HL-60 (cell line): ENCODE results near the gene PCOLCE2.

Experiments used
- DNase-seq, 2 experiments: peaks; one replicate each; pipeline ENCODE4 v3.0.0-alpha.2; 2010 to 2020; ENCODE audit warnings: low read depth in 1 of 2, low spot score in 1 of 2
- H3K27ac ChIP-seq: fragments of 250-450 bp; sonication (Bioruptor Pico); replicated peaks from 2 replicates; pipeline ENCODE4 v1.5.1; 2020; ENCODE audit warnings: mild to moderate bottlenecking, moderate library complexity
- H3K27me3 ChIP-seq: fragments of 250-450 bp; sonication (Bioruptor Pico); 2 replicates; pipeline ENCODE4 v1.5.1; 2021; ENCODE audit warnings: mild to moderate bottlenecking, moderate library complexity; ENCODE audit not compliant: insufficient read depth, poor library complexity, severe bottlenecking
- H3K4me3 ChIP-seq: replicated peaks from 2 replicates; pipeline ENCODE4 v1.5.1; 2011; ENCODE audit warnings: mild to moderate bottlenecking, control low read depth, low read length; ENCODE audit not compliant: insufficient read depth
- GABPA ChIP-seq: IDR thresholded peaks from 2 replicates; pipeline ENCODE4 v1.6.1; 2012; ENCODE audit warnings: low read depth
- POLR2AphosphoS5 ChIP-seq: IDR thresholded peaks from 2 replicates; pipeline ENCODE4 v1.6.1; 2012; ENCODE audit warnings: low read depth
- SPI1 ChIP-seq: IDR thresholded peaks from 2 replicates; pipeline ENCODE4 v1.6.1; 2012; ENCODE audit warnings: low read depth, mild to moderate bottlenecking, borderline replicate concordance
- TF ChIP-seq, protein P1 (sequence below): IDR thresholded peaks from one replicate; pipeline ENCODE4 v1.5.1; 2011; ENCODE audit warnings: low read length, control low read depth, inconsistent platforms; ENCODE audit not compliant: insufficient read depth
- TF ChIP-seq, protein P2 (sequence below): IDR thresholded peaks from 2 replicates; pipeline ENCODE4 v1.6.1; 2012; ENCODE audit warnings: low read depth; ENCODE audit not compliant: insufficient replicate concordance

The PCOLCE2 gene

DNA sequence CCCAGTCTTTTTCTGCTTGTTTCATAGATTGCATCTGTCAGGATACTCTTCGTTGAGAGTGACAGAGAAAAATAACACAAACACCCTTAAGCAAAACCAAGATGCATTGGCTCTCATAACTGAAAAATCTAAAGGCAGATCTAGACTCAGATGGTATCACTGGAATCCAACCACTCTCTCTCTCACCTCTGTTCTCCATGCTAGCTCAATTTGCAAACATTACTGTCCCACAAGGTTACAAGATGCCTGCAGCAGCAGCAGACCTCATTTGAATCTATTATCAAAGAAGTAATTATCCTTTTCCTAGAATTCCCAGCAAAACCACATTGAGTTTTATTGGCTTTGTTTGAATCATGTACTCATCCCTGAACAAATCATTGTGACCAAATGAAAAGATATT lies 19.1 kb upstream of the PCOLCE2 start:
- DNase-seq: no peak
- TF ChIP-seq, protein P1, sequence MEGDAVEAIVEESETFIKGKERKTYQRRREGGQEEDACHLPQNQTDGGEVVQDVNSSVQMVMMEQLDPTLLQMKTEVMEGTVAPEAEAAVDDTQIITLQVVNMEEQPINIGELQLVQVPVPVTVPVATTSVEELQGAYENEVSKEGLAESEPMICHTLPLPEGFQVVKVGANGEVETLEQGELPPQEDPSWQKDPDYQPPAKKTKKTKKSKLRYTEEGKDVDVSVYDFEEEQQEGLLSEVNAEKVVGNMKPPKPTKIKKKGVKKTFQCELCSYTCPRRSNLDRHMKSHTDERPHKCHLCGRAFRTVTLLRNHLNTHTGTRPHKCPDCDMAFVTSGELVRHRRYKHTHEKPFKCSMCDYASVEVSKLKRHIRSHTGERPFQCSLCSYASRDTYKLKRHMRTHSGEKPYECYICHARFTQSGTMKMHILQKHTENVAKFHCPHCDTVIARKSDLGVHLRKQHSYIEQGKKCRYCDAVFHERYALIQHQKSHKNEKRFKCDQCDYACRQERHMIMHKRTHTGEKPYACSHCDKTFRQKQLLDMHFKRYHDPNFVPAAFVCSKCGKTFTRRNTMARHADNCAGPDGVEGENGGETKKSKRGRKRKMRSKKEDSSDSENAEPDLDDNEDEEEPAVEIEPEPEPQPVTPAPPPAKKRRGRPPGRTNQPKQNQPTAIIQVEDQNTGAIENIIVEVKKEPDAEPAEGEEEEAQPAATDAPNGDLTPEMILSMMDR: no peak
- TF ChIP-seq GABPA: no peak
- TF ChIP-seq, protein P2, sequence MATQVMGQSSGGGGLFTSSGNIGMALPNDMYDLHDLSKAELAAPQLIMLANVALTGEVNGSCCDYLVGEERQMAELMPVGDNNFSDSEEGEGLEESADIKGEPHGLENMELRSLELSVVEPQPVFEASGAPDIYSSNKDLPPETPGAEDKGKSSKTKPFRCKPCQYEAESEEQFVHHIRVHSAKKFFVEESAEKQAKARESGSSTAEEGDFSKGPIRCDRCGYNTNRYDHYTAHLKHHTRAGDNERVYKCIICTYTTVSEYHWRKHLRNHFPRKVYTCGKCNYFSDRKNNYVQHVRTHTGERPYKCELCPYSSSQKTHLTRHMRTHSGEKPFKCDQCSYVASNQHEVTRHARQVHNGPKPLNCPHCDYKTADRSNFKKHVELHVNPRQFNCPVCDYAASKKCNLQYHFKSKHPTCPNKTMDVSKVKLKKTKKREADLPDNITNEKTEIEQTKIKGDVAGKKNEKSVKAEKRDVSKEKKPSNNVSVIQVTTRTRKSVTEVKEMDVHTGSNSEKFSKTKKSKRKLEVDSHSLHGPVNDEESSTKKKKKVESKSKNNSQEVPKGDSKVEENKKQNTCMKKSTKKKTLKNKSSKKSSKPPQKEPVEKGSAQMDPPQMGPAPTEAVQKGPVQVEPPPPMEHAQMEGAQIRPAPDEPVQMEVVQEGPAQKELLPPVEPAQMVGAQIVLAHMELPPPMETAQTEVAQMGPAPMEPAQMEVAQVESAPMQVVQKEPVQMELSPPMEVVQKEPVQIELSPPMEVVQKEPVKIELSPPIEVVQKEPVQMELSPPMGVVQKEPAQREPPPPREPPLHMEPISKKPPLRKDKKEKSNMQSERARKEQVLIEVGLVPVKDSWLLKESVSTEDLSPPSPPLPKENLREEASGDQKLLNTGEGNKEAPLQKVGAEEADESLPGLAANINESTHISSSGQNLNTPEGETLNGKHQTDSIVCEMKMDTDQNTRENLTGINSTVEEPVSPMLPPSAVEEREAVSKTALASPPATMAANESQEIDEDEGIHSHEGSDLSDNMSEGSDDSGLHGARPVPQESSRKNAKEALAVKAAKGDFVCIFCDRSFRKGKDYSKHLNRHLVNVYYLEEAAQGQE: no peak
- no peak for TF ChIP-seq SPI1
- TF ChIP-seq POLR2AphosphoS5: no peak
- Histone ChIP-seq H3K27me3 (no peaks in the 10 kb centered on the region), H3K4me3 (no peak overlapping the region), H3K27ac (no peak overlapping the region)

DNA sequence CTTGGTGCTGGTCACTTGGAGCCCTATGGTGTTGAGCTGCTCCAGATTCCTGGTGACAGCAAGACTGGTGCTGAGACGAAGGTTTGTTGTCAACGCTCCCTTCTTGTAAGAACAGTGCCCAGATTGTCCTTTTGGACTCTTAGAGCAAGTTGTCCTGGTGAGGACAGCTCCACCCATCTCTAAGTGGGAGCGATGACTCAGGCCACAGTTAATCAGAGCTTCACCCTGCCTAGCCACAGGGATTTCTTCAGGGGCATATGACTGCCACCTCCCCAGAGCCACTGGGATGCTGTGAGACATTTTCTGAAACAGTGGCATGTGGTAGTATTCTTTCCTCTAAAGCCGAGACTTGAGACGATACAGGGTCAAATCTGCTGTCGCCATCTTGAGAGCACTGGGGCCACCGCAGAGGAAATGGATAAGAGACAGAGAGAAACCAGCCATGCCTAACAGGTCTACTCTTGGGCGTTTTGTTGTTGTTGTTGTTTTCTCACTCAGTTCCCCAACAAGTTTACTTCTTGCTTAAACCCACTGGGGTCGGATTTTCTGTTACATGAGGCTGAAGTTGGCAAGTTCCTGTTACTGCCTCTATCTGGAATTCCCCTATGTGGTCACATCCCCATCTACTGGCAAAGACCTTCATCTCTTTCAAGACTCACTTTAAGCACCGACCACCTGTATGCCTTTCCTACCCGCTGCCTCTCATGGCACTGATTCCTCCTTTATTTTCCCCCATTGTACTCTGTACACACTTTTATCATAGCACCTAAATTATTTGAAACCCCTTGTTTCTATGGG lies 16.0 kb upstream of the PCOLCE2 start:
- TF ChIP-seq, protein P1: no peak
- TF ChIP-seq SPI1 (no peak), GABPA (no peak), POLR2AphosphoS5 (no peak)
- TF ChIP-seq, protein P2: no peak
- H3K27ac ChIP-seq: no peak overlapping the region
- no peaks in the 10 kb centered on the region for H3K27me3 ChIP-seq
- no peak overlapping the region for H3K4me3 ChIP-seq
- peak in 1 of 2 experiments; percentile 46 for DNase-seq

DNA sequence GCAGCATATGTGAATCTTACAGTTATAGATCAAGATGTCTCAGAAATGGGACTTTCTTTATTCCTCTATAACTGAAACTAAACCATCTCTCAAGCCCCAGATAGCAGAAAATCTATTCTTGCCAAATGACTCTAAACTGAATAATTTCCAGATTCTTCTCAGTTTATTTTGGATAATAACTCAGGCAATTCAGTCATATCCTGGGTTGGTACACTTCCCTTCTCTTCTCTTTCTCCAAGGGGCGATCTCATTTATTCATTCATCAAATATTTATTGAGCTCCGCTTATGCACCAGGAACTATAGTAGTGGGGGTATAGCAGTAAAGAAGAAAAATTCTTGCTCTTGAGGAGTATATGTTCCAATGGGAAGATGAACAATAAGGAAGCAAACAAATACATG lies 13.5 kb upstream of the PCOLCE2 start:
- no peak overlapping the region for H3K4me3 ChIP-seq
- DNase-seq: no peak
- TF ChIP-seq SPI1 (no peak), GABPA (no peak), POLR2AphosphoS5 (no peak)
- TF ChIP-seq, protein P1: no peak
- TF ChIP-seq, protein P2: no peak
- H3K27ac ChIP-seq: no peak overlapping the region
- H3K27me3 ChIP-seq: no peaks in the 10 kb centered on the region
